GM12878 (cell line): ENCODE data around the gene PSMA7. TPM values are rescaled to one million over a fixed set of nuclear protein-coding genes. Genes with fewer than 3 reads are reported as not detected.

Experiments used
- ATAC-seq: fragments of 200-7000 bp; cut with Tn5 transposase; 3 replicates; pipeline ENCODE4 v1.9.1; 2020; ENCODE audit warnings: mild to moderate bottlenecking, moderate library complexity
- BruUV-seq: library from RNA; stranded (reverse); fragments of 400-500 nt; replicated peaks from 2 replicates; lab custom pipeline; 2021; lab: Mats Ljungman, UMichigan
- CTCF ChIA-PET: fragments of 300-600 bp; sonication (Branson Sonifier 250); formaldehyde crosslinking; extraction: SDS; loops from one replicate; lab custom pipeline; 2021; ENCODE audit warnings: inconsistent platforms; lab: Yijun Ruan, JAX
- POLR2A ChIA-PET: fragments of 350-600 bp; formaldehyde crosslinking; extraction: SDS; loops from one replicate; lab custom pipeline; 2021; ENCODE audit warnings: inconsistent platforms; lab: Charles Lee
- RAD21 ChIA-PET: fragments of 300-600 bp; sonication (Branson Sonifier 250); formaldehyde crosslinking; loops from one replicate; lab custom pipeline; 2023; ENCODE audit warnings: antibody characterized with exemption; ENCODE audit not compliant: unreplicated experiment; lab: Charles Lee
- SMC1A ChIA-PET: fragments of 300-600 bp; sonication (Branson Sonifier 250); formaldehyde crosslinking; loops from one replicate; lab custom pipeline; 2023; ENCODE audit not compliant: unreplicated experiment, uncharacterized antibody; lab: Charles Lee
- DNase-seq: peaks from one replicate; pipeline ENCODE4 v3.0.0-alpha.2; 2011; ENCODE audit warnings: low read depth, low spot score
- FAIRE-seq: peaks from 3 replicates; lab custom pipeline; 2011; peaks lifted over from hg19 to GRCh38; lab: Jason Lieb, UNC
- H2AFZ ChIP-seq: 2 replicates; pipeline ENCODE4 v1.6.0; 2011; ENCODE audit warnings: low read depth, low read length, control low read depth; ENCODE audit not compliant: control insufficient read depth
- H3K27ac ChIP-seq: 2 replicates; pipeline ENCODE4 v1.5.1; 2011; ENCODE audit warnings: control low read depth; ENCODE audit not compliant: control insufficient read depth, insufficient read depth
- H3K27me3 ChIP-seq, 2 experiments: replicated peaks in 1 of 2; 2 replicates each; pipeline versions ENCODE4 v1.6.0 to v1.6.1; 2011; ENCODE audit warnings: low read length in 1 of 2; ENCODE audit not compliant: control insufficient read depth in 2 of 2, insufficient read depth in 2 of 2
- H3K36me3 ChIP-seq, 2 experiments: 2 replicates each; pipeline ENCODE4 v1.5.1; 2011; ENCODE audit warnings: low read length in 1 of 2; ENCODE audit not compliant: control insufficient read depth in 2 of 2, insufficient read depth in 2 of 2
- H3K4me1 ChIP-seq: 2 replicates; pipeline ENCODE4 v1.6.1; 2011; ENCODE audit warnings: mild to moderate bottlenecking, low read length, moderate library complexity, mixed read lengths; ENCODE audit not compliant: control insufficient read depth, insufficient read depth
- H3K4me2 ChIP-seq: 2 replicates; pipeline ENCODE4 v1.6.0; 2011; ENCODE audit warnings: control low read depth; ENCODE audit not compliant: control insufficient read depth, insufficient read depth
- H3K4me3 ChIP-seq: fragments of 200-600 bp; sonication (generic); 2 replicates; pipeline ENCODE4 v1.5.1; 2016
- H3K79me2 ChIP-seq: 2 replicates; pipeline ENCODE4 v1.6.0; 2011; ENCODE audit warnings: low read length; ENCODE audit not compliant: control insufficient read depth, insufficient read depth
- H3K9ac ChIP-seq: 2 replicates; pipeline ENCODE4 v1.8.0; 2011; ENCODE audit warnings: low read length, control low read depth, mixed read lengths; ENCODE audit not compliant: control insufficient read depth, insufficient read depth
- H3K9me3 ChIP-seq: replicated peaks from 3 replicates; pipeline ENCODE4 v1.5.1; 2011; ENCODE audit warnings: mild to moderate bottlenecking, low read length; ENCODE audit not compliant: control insufficient read depth, insufficient read depth
- H4K20me1 ChIP-seq: 2 replicates; pipeline ENCODE4 v1.6.0; 2011; ENCODE audit not compliant: control insufficient read depth, insufficient read depth
- EP300 ChIP-seq, 2 experiments: fragments of 150-350 bp in 1 of 2; IDR thresholded peaks; 2 replicates each; pipeline ENCODE4 v1.6.1; 2011 to 2012; ENCODE audit warnings: low read depth in 2 of 2, low read length in 2 of 2, borderline replicate concordance in 1 of 2, improper control_type of control experiment in 1 of 2, inconsistent platforms in 1 of 2; ENCODE audit not compliant: control insufficient read depth in 1 of 2
- FOS ChIP-seq: IDR thresholded peaks from 3 replicates; pipeline ENCODE4 v1.6.1; 2011; ENCODE audit warnings: borderline replicate concordance; ENCODE audit not compliant: insufficient read length; ENCODE audit errors: extremely low read depth
- HDAC2 ChIP-seq: fragments of 200-600 bp; sonication (generic); IDR thresholded peaks from 2 replicates; pipeline ENCODE4 v1.6.1; 2017
- KLF5 ChIP-seq: fragments of 450-650 bp; IDR thresholded peaks from 2 replicates; pipeline ENCODE4 v1.6.1; 2014; ENCODE audit warnings: mild to moderate bottlenecking; ENCODE audit not compliant: partially characterized antibody
- PML ChIP-seq: IDR thresholded peaks from 2 replicates; pipeline ENCODE4 v1.6.1; 2012; ENCODE audit warnings: low read length, inconsistent platforms
- SMAD1 ChIP-seq: fragments of 450-650 bp; IDR thresholded peaks from 2 replicates; pipeline ENCODE4 v1.6.1; 2018; ENCODE audit warnings: mild to moderate bottlenecking, low read depth; ENCODE audit not compliant: partially characterized antibody
- SREBF1 ChIP-seq: IDR thresholded peaks from 2 replicates; pipeline ENCODE4 v1.6.1; 2012; ENCODE audit warnings: mild to moderate bottlenecking, low read length
- SRF ChIP-seq, 2 experiments: IDR thresholded peaks; 2 replicates each; pipeline ENCODE4 v1.6.1; 2011; ENCODE audit warnings: low read depth in 2 of 2, low read length in 2 of 2, mild to moderate bottlenecking in 1 of 2, moderate library complexity in 1 of 2
- STAT1 ChIP-seq: fragments of 450-650 bp; conservative IDR thresholded peaks from 2 replicates; pipeline ENCODE4 v1.6.1; 2014; ENCODE audit warnings: antibody characterized with exemption, mild to moderate bottlenecking
- STAT3 ChIP-seq: IDR thresholded peaks from 2 replicates; pipeline ENCODE4 v1.6.1; 2011; ENCODE audit warnings: low read depth, low read length, improper control_type of control experiment
- TCF7 ChIP-seq: IDR thresholded peaks from 2 replicates; pipeline ENCODE4 v1.6.1; 2014; ENCODE audit warnings: antibody characterized with exemption, borderline replicate concordance
- USF1 ChIP-seq: IDR thresholded peaks from 2 replicates; pipeline ENCODE4 v1.6.1; 2011; ENCODE audit warnings: borderline replicate concordance, low read depth, mild to moderate bottlenecking, moderate library complexity, mixed read lengths, low read length; ENCODE audit not compliant: insufficient read depth; ENCODE audit errors: extremely low read length
- ZNF384 ChIP-seq: IDR thresholded peaks from 2 replicates; pipeline ENCODE4 v1.6.1; 2012; ENCODE audit warnings: low read depth, mild to moderate bottlenecking, low read length, improper control_type of control experiment, borderline replicate concordance
- WGBS: methylation state at CpG from one replicate; pipeline ENCODE4 v1.1.6; 2016; ENCODE audit warnings: low lambda C conversion rate; ENCODE audit not compliant: insufficient replicate concordance, insufficient coverage; ENCODE audit errors: missing lambda C conversion rate; 5-methylcytosine and 5-hydroxymethylcytosine counted together
- in situ Hi-C: fragments of 300-500 bp; cut with MboI; formaldehyde crosslinking; loops from 9 replicates; pipeline ENCODE4 v1.14.3; 2018; ENCODE audit warnings: mixed read lengths
- intact Hi-C: fragments of 100-400 bp; cut with micrococcal nuclease; formaldehyde crosslinking; loops from one replicate; pipeline ENCODE4 v1.14.2; 2022; ENCODE audit not compliant: unreplicated experiment
- polyA plus RNA-seq, 11 experiments: library from polyadenylated mRNA; depleted of rRNA in 4 of 11; unstranded in 6 of 11; stranded (reverse) in 5 of 11; fragments of >200 nt; fragmentation: Nextera tagmentation in 4 of 11; fragmentation: Illumina TruSeq in 1 of 11; extraction: Ambion mirVana in 4 of 11; extraction: Trizol in 1 of 11; gene quantifications; 1 replicate in 1 of 11; 2 replicates in 10 of 11; pipeline versions ENCODE4 v1.2.1 to v1.2.3, GENCODE V29; 2011 to 2016; ENCODE audit warnings: inconsistent platforms in 2 of 11, missing spikeins in 2 of 11, low read depth in 1 of 11
- total RNA-seq, 4 experiments: library from RNA; depleted of rRNA in 3 of 4; stranded (reverse); fragments of >200 nt in 3 of 4; fragmentation: Illumina TruSeq in 1 of 4; extraction: Trizol in 1 of 4; gene quantifications; 2 replicates each; pipeline versions ENCODE4 v1.2.1 to v1.2.3, GENCODE V29; 2013 to 2021

PSMA7 gene
- total and polyA plus RNA-seq, 10 of the 15 experiments (the other 5 are each of a cell fraction or from before 2014, with no cell fraction given), result 216 to 857 (median 368) TPM

GRCh38 chr20:62132421-62132820, 10.8 kb downstream of the PSMA7 start:
- in situ Hi-C loops, result no loop called here
- CTCF ChIA-PET, result interaction anchor here (2.4 kb wide), 1 partner anchor 9 kb away, joined by 6 read pairs; no protein-coding TSS in a partner anchor

DNA sequence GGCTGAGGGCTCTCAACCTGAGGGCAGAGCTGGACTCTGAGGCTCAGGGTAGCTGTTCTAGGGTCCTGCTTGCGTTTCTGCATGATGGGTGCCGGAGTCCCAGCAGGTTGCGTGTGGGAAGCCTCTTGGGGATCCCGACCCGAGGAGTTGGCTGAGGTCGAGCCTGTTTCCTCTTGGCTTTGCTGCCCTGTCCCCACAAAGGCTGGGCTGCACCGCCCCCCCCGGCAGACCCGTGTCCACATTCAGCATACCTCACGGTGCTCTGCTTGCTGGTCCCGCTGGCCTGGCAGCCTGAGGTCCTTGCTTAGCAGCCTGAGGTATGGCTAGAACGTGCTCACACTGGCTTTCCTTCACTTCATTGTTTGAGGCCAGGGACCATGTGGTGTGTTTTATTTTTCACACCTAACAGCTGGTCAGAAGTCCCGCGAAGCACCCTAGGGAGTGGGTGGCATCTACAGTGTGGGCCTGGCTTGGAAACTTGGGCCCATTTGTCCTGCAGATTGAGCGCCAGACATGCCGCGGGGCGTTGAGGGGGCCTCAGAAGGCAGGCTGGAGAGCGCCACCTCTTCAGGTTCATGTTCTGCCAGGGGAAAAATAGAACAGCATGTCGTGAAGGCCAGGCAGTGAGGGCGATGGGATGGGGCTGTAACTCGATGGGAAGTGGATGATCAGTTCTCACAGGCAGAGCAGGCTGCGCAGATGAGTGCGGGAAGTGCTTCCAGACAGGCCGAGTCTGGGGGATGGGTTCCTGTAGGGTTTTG, 11.5 kb downstream of the PSMA7 start:
- RAD21 ChIA-PET, result no interaction called here
- no TSS peak for BruUV-seq
- in situ Hi-C loops (no loop called here), intact Hi-C loops (no loop called here)
- no peak overlapping the region for H2AFZ ChIP-seq
- TF ChIP-seq USF1, result no peak
- TF ChIP-seq STAT3, result no peak
- TF ChIP-seq HDAC2, result no peak
- TF ChIP-seq KLF5, result no peak
- peaks cover 35 to 40% of the 10 kb centered on the region in 2 experiments for H3K36me3 ChIP-seq
- no peak overlapping the region for H3K4me2 ChIP-seq
- POLR2A ChIA-PET, result no interaction called here
- ATAC-seq (no peak), DNase-seq (no peak), FAIRE-seq (no peak)
- H3K4me3 ChIP-seq, result no peak overlapping the region
- no peak overlapping the region for H3K27ac ChIP-seq
- H3K27me3 ChIP-seq, result no peaks in the 10 kb centered on the region
- H4K20me1 ChIP-seq, result peaks cover 4% of the 10 kb centered on the region; the same call in 1 of the 2 replicates
- CTCF ChIA-PET, result interaction anchor here (2.4 kb wide), 1 partner anchor 10 kb away, joined by 6 read pairs; no protein-coding TSS in a partner anchor
- no peak overlapping the region for H3K9ac ChIP-seq
- no peaks in the 10 kb centered on the region for H3K9me3 ChIP-seq
- no peaks in the 10 kb centered on the region; the same call in 1 of the 2 replicates for H3K4me1 ChIP-seq
- no peaks in the 10 kb centered on the region; the same call in none of the 2 replicates for H3K79me2 ChIP-seq
- SMC1A ChIA-PET, result no interaction called here
- WGBS, result 97% methylated on average over 25 of the region's 25 CpGs

More at GRCh38 chr20:62132421-62132820, 10.8 kb downstream of the PSMA7 start:
- peaks cover 4% of the 10 kb centered on the region; the same call in 1 of the 2 replicates for H4K20me1 ChIP-seq
- no peak overlapping the region for H2AFZ ChIP-seq
- no peaks in the 10 kb centered on the region; the same call in 1 of the 2 replicates for H3K4me1 ChIP-seq
- H3K36me3 ChIP-seq, result peaks cover 41 to 42% of the 10 kb centered on the region in 2 experiments
- intact Hi-C loops, result no loop called here
- H3K4me2 ChIP-seq, result no peak overlapping the region
- WGBS, result 72% methylated on average over 7 of the region's 7 CpGs
- H3K79me2 ChIP-seq, result no peaks in the 10 kb centered on the region; the same call in none of the 2 replicates
- no TSS peak for BruUV-seq
- H3K27me3 ChIP-seq, result no peaks in the 10 kb centered on the region
- no peak overlapping the region for H3K27ac ChIP-seq
- DNase-seq, result no peak
- RAD21 ChIA-PET, result no interaction called here
- FAIRE-seq, result no peak
- no peak for ATAC-seq
- no peak overlapping the region for H3K4me3 ChIP-seq
- POLR2A ChIA-PET, result interaction anchor here (0.8 kb wide), 1 partner anchor 64 kb away, joined by 3 read pairs; no protein-coding TSS in a partner anchor
- SMC1A ChIA-PET, result no interaction called here
- no peaks in the 10 kb centered on the region for H3K9me3 ChIP-seq
- no peak for TF ChIP-seq EP300 (IDR thresholded peaks at IDR 0.05; ENCODE audit: borderline replicate concordance in 1 of 2, control insufficient read depth in 1 of 2, low read depth in 2 of 2, low read length in 2 of 2)
- no peak for TF ChIP-seq ZNF384
- TF ChIP-seq SREBF1, result no peak
- TF ChIP-seq PML, result no peak
- TF ChIP-seq STAT1, result no peak
- no peak for TF ChIP-seq FOS
- no peak for TF ChIP-seq SMAD1
- no peak for TF ChIP-seq TCF7
- TF ChIP-seq SRF (IDR thresholded peaks at IDR 0.05; ENCODE audit: low read depth in 2 of 2, low read length in 2 of 2), result no peak
- H3K9ac ChIP-seq, result no peak overlapping the region
